ENCODE results near the gene EDEM3.

Gene EDEM3

GRCh38 chr1:184640505-184640904, 114.2 kb downstream of the EDEM3 start:
- Histone ChIP-seq H3K4me3 (ENCODE audit: severe bottlenecking) (no peak overlapping the region), H3K36me3 (ENCODE audit: low read depth) (no peaks in the 10 kb centered on the region), H3K27ac (ENCODE audit: poor library complexity, severe bottlenecking) (no peak overlapping the region), H3K9me3 (ENCODE audit: severe bottlenecking) (no peaks in the 10 kb centered on the region), H3K27me3 (ENCODE audit: insufficient read depth, poor library complexity, severe bottlenecking) (no peaks in the 10 kb centered on the region), H3K4me1 (ENCODE audit: insufficient read depth, poor library complexity, severe bottlenecking) (no peaks in the 10 kb centered on the region)
- DNase-seq (ENCODE audit: low spot score) (no peak), ATAC-seq (ENCODE audit: low read depth) (no peak)
- no peak for TF ChIP-seq CTCF (IDR thresholded peaks at IDR 0.05; ENCODE audit: poor library complexity, severe bottlenecking)

All from RWPE2 (cell line).